ENCODE results near the gene SUPT20HL2.
"Not testable (repeated sequence)": the region's sequence is repeated elsewhere in the genome, so short reads cannot be mapped to it uniquely, and the experiment has no call there.

The SUPT20HL2 gene

GRCh38 chrX:24309580-24310374 lies 4.1 kb downstream of the SUPT20HL2 start:
- not testable (repeated sequence) for DNase-seq (ENCODE audit: low read depth, low spot score)

- DNase-seq (ENCODE audit: low read depth, low spot score): not testable (repeated sequence)
Observed at GRCh38 chrX:24308803-24309202, 5.1 kb downstream of the SUPT20HL2 start.

DNA sequence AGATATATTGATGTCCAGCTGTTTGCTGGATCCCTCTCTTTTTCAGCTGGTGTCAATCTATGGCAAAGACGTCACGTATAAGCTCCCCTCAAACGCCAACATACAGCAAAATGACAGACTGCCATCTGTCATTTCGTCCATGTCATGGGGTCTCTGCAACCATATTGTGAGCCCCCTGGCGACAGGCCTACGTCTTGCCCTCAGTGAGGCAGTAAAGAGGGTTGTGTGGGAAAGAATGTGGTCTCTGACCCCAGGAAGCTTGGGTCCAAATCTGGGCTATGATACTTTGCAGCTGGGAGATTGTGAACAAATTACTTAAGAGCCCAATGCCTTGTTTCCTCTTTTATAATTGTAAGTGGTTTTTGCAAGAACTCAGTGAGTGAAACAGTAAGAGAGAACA lies 7.4 kb downstream of the SUPT20HL2 start:
- no peak for DNase-seq (ENCODE audit: low read depth, low spot score)

DNA sequence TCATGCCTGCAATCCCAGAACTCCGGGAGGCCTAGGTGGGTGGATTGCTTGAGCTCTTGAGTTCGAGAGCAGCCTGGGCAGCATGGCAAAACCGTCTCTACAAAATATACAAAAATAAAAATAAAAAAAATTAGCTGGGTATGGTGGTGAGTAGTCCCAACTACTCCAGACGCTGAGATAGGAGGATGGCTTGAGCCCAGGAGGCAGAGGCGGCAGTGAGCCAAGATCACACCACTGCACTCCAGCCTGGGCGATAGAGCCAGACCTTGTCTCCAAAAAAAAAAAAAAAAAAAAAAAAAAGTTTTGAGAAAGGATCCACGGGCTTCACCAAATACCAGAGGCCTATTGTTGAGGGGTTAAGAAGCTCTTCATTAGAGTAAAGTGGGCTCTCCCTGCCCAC lies 8.0 kb downstream of the SUPT20HL2 start:
- DNase-seq (ENCODE audit: low read depth, low spot score): no peak

GRCh38 chrX:24301806-24302205 lies 12.1 kb downstream of the SUPT20HL2 start:
- DNase-seq (ENCODE audit: low read depth, low spot score): no peak

- DNase-seq (ENCODE audit: low read depth, low spot score): no peak
Observed at GRCh38 chrX:24301060-24301459, 12.8 kb downstream of the SUPT20HL2 start.

DNA sequence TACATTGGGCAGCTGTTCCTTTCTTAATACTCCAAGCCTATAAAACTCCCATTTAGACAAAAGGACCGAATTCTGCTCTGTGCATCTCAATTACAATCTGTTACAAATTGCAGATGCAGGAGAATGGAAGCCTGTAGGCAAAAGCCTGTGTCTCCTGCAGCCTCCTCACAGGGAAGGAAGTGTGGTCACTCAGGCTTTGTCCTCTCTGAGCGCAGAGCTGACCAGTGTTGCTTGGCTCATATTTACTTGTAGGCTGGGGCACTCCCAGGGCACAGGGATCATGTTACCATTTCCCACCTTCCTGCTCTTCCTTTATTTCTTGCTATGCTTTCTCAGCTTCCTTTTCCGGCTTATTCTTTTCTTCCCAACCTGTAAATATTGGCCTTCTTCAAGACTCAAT lies 15.7 kb downstream of the SUPT20HL2 start:
- peak; percentile 12 for DNase-seq (ENCODE audit: low read depth, low spot score)

- DNase-seq (ENCODE audit: low read depth, low spot score): no peak
Observed at GRCh38 chrX:24294619-24295018, 19.2 kb downstream of the SUPT20HL2 start.

DNA sequence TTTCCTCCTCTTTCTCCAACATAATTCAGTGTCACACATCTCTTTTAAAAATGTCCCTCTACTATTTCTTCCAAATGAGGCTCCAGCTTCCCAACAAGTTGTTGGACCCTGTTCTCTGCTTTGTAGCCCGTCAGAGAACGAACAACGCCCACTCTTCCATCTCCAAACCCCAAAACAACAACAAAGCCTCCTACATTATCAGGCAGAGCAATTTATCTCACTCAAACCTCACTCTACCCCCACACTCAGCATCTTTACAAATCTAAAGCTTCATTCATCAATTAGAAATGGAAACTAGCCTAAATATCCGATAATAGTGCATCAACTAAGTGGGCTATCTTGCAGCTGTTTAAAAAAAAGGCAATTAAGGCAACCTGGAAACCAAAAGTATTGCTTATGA lies 20.5 kb downstream of the SUPT20HL2 start:
- no peak for DNase-seq (ENCODE audit: low read depth, low spot score)

- DNase-seq (ENCODE audit: low read depth, low spot score): no peak
Observed at GRCh38 chrX:24292353-24292752, 21.5 kb downstream of the SUPT20HL2 start.

- no peak for DNase-seq (ENCODE audit: low read depth, low spot score)
Observed at GRCh38 chrX:24285082-24285481, 28.8 kb downstream of the SUPT20HL2 start.

DNA sequence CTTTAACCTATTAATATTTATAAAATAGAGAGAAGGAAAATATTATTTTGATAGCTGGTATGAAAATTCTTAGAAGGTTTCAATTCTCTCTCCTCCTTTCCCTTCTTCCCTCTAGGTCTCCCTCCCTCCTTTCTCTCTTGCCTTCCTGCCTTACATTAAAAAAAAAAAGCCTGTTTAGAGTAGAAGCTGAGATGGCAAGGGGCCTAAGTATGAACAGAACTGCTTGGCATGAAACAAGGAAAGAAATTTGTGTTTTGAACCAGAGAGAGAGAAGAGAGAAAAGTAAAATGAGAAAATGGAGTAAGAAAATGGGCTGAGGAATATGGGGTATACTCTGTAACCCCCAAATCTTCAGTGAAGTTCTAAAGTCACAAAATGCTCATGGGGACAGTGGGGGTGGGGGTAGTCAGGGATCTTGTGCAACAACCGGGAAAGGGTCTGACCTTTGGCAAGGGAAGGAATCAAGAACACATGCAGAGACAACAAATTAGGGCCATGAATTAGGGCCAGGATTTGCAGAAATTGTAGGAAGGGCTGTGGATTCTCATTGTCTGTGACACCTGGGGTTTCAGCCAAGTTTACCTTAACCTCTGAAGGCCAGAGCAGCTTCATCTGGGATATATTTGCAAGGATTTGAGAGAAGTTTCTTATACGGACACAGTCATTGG lies 30.6 kb downstream of the SUPT20HL2 start:
- no peak for DNase-seq (ENCODE audit: low read depth, low spot score)

DNA sequence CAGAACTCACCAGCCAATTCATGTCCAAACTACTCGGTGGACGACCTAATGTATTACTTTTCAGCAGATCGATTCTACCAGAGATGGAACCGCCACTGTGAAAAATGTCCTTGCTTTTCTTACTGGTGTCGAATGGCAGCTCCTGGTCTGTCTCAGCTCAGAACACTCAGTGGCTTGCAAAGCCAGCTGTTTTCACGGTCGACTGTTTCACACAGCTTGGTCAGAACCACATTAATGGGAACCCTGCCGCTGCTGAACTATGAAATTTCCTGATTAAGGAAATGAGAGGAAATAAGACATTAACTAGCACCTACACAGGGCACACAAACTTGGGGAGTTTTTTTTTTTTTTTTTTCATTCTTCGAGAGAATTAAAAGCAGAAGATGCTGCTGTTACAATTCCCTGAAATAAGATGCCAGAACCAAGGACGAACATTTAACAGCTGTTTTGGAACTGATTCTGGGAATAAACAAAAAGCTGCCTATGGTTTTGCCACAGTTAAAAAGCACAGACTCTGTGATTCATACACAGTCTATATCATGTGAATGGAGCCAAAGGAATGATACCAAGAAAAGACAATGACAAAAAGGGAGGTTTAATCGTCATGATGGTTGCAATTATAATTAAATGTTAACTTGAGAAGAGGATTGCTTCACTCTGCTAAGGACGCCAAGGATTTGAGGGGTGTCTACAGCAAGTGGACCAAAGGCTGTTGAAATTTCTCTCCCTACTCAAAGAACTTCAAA lies 31.3 kb downstream of the SUPT20HL2 start:
- no peak for DNase-seq (ENCODE audit: low read depth, low spot score)

DNA sequence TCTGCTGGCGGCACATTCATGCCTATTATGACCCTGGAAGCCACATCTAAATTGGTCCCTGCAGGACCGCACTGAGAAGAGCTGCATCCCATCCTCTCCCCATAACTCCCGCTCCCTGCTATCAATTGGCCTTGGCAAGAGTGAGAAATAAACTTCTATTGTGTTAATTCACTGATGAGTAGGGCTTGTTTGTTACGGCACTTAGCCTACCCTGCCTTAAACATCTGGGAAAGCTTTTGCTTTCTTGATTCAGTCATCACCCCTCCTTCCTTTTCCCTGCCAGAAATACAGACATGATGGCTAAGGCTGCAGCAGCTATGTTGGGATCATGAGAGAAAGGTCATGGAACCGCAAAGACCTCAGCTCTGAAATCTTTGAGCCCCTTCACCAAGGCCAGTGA lies 36.5 kb downstream of the SUPT20HL2 start:
- no peak for DNase-seq (ENCODE audit: low read depth, low spot score)

GRCh38 chrX:24276015-24276414 lies 37.9 kb downstream of the SUPT20HL2 start:
- DNase-seq (ENCODE audit: low read depth, low spot score): no peak

GRCh38 chrX:24271262-24271661 lies 42.6 kb downstream of the SUPT20HL2 start:
- no peak for DNase-seq (ENCODE audit: low read depth, low spot score)

DNA sequence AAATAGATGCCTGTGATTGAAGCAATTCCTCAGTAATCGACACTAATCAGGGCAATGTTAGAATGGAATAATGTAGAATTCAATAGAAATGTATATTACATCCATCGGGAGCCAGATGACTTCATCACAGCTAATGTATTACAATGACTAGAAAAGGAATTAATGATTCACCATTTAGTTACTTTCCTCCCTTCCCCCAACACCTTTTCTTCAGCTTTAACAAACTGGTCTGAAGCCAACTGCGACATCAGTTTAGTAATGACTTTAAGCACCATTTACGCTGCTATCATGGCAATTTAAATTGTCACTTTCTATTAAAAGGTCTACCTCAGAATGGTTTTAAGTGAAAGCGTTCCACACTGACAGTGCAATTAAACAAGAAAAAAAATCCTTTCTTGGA lies 45.1 kb downstream of the SUPT20HL2 start:
- DNase-seq (ENCODE audit: low read depth, low spot score): peak; percentile 6

GRCh38 chrX:24266996-24267395 lies 46.9 kb downstream of the SUPT20HL2 start:
- no peak for DNase-seq (ENCODE audit: low read depth, low spot score)

GRCh38 chrX:24264383-24264782 lies 49.5 kb downstream of the SUPT20HL2 start:
- no peak for DNase-seq (ENCODE audit: low read depth, low spot score)

DNA sequence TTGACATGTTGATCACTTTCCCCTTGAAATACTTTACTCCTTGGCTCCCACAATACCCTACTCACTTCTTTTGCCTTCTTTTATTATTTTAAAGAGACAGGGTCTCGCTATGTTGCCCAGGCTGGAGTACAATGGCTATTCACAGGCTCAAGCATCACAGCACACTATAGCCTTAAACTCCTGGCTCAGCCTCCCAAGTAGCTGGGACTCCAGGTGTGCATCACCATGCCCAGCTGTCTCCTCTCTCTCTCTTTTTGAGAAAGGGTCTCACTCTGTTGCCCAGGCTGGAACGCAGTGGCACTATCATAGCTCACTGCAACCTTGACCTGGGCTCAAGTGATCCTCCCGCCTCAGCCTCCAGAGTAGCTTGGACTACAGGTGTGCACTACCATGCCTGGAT lies 51.6 kb downstream of the SUPT20HL2 start:
- no peak for DNase-seq (ENCODE audit: low read depth, low spot score)

Measured in astrocyte of the hippocampus (primary cell).